Effector memory CD8-positive, alpha-beta T cell (primary cell): Measurements from ENCODE around the gene VEGFC.

Source experiments
- ATAC-seq: fragments of 150-1000 bp; cut with Tn5 transposase; replicated peaks from 2 replicates; pipeline ENCODE4 v1.10.0; 2021; ENCODE audit warnings: mild to moderate bottlenecking, moderate library complexity
- DNase-seq, 3 experiments: peaks; one replicate each; pipeline ENCODE4 v3.0.0; 2021
- H3K27ac Mint-ChIP-seq, 2 donors: one replicate each; pipeline ENCODE4 v1.8.0; 2022; ENCODE audit warnings: mild to moderate bottlenecking in 2 of 2, mixed read lengths in 2 of 2, moderate library complexity in 2 of 2
- H3K27me3 Mint-ChIP-seq, 2 donors: one replicate each; pipeline ENCODE4 v1.8.0; 2022; ENCODE audit warnings: mixed read lengths in 2 of 2
- H3K36me3 Mint-ChIP-seq: one replicate; pipeline ENCODE4 v1.8.0; 2022; ENCODE audit warnings: mild to moderate bottlenecking, moderate library complexity, mixed read lengths; ENCODE audit not compliant: insufficient read depth
- H3K4me1 Mint-ChIP-seq, 2 donors: one replicate each; pipeline ENCODE4 v1.8.0; 2022; ENCODE audit warnings: low read depth in 2 of 2, mixed read lengths in 2 of 2
- H3K4me3 Mint-ChIP-seq, 2 donors: one replicate each; pipeline ENCODE4 v1.8.0; 2022; ENCODE audit warnings: mild to moderate bottlenecking in 2 of 2, mixed read lengths in 2 of 2, moderate library complexity in 2 of 2
- H3K9me3 Mint-ChIP-seq, 2 donors: one replicate each; pipeline ENCODE4 v1.8.0; 2022; ENCODE audit warnings: mixed read lengths in 2 of 2

VEGFC gene

GRCh38 chr4:176790398-176790797, 2.3 kb downstream of the VEGFC start:
- H3K9me3 Mint-ChIP-seq, result peaks cover 0 to 5% of the 10 kb centered on the region in 2 donors
- H3K27ac Mint-ChIP-seq, result no peak overlapping the region
- DNase-seq (no peak), ATAC-seq (no peak)
- peaks cover 0 to 1% of the 10 kb centered on the region in 2 donors for H3K4me1 Mint-ChIP-seq
- peaks cover 31 to 40% of the 10 kb centered on the region in 2 donors for H3K27me3 Mint-ChIP-seq
- H3K4me3 Mint-ChIP-seq, result no peak overlapping the region
- no peaks in the 10 kb centered on the region for H3K36me3 Mint-ChIP-seq

- DNase-seq, result no peak
Observed at GRCh38 chr4:176789955-176790354, 2.8 kb downstream of the VEGFC start.

GRCh38 chr4:176788971-176789370, 3.8 kb downstream of the VEGFC start:
- H3K4me1 Mint-ChIP-seq, result peaks cover 0 to 1% of the 10 kb centered on the region in 2 donors

More at GRCh38 chr4:176789955-176790354, 2.8 kb downstream of the VEGFC start:
- no peak for ATAC-seq
- Mint-ChIP-seq H3K4me1 (peaks cover 0 to 1% of the 10 kb centered on the region in 2 donors), H3K27me3 (peaks cover 31 to 40% of the 10 kb centered on the region in 2 donors), H3K27ac (no peak overlapping the region), H3K9me3 (peaks cover 0 to 3% of the 10 kb centered on the region in 2 donors), H3K36me3 (no peaks in the 10 kb centered on the region), H3K4me3 (no peak overlapping the region)

GRCh38 chr4:176788248-176788647, 4.5 kb downstream of the VEGFC start:
- ATAC-seq, result no peak
- H3K27ac Mint-ChIP-seq, result no peak overlapping the region
- no peaks in the 10 kb centered on the region for H3K36me3 Mint-ChIP-seq
- no peak for DNase-seq
- H3K4me1 Mint-ChIP-seq, result peaks cover 0 to 1% of the 10 kb centered on the region in 2 donors
- H3K9me3 Mint-ChIP-seq, result peaks cover 0 to 1% of the 10 kb centered on the region in 2 donors
- no peak overlapping the region for H3K4me3 Mint-ChIP-seq
- H3K27me3 Mint-ChIP-seq, result peaks cover 17 to 25% of the 10 kb centered on the region in 2 donors

More at GRCh38 chr4:176788971-176789370, 3.8 kb downstream of the VEGFC start:
- Mint-ChIP-seq H3K27ac (no peak overlapping the region), H3K4me3 (no peak overlapping the region), H3K27me3 (peaks cover 25 to 32% of the 10 kb centered on the region in 2 donors), H3K9me3 (peaks cover 0 to 3% of the 10 kb centered on the region in 2 donors), H3K36me3 (no peaks in the 10 kb centered on the region)
- DNase-seq (no peak), ATAC-seq (no peak)

- ATAC-seq (no peak), DNase-seq (no peak)
- Mint-ChIP-seq H3K27ac (no peak overlapping the region), H3K27me3 (no peaks in the 10 kb centered on the region), H3K4me3 (no peak overlapping the region), H3K9me3 (peaks cover 0 to 1% of the 10 kb centered on the region in 2 donors), H3K4me1 (no peaks in the 10 kb centered on the region), H3K36me3 (no peaks in the 10 kb centered on the region)
Observed at GRCh38 chr4:176784816-176785215, 7.9 kb downstream of the VEGFC start.

GRCh38 chr4:176782794-176783193, 9.9 kb downstream of the VEGFC start:
- H3K9me3 Mint-ChIP-seq, result peaks cover 0 to 1% of the 10 kb centered on the region in 2 donors
- H3K27me3 Mint-ChIP-seq, result no peaks in the 10 kb centered on the region
- no peak overlapping the region for H3K27ac Mint-ChIP-seq
- H3K36me3 Mint-ChIP-seq, result no peaks in the 10 kb centered on the region
- no peak for ATAC-seq
- no peak overlapping the region for H3K4me3 Mint-ChIP-seq
- DNase-seq, result no peak
- H3K4me1 Mint-ChIP-seq, result no peaks in the 10 kb centered on the region

- Mint-ChIP-seq H3K4me3 (no peak overlapping the region), H3K4me1 (no peaks in the 10 kb centered on the region), H3K36me3 (no peaks in the 10 kb centered on the region), H3K9me3 (peaks cover 0 to 1% of the 10 kb centered on the region in 2 donors), H3K27me3 (no peaks in the 10 kb centered on the region), H3K27ac (no peak overlapping the region)
- DNase-seq, result no peak
- no peak for ATAC-seq
Observed at GRCh38 chr4:176782191-176782590, 10.5 kb downstream of the VEGFC start.

- H3K9me3 Mint-ChIP-seq, result peaks cover 0 to 1% of the 10 kb centered on the region in 2 donors
- ATAC-seq (no peak), DNase-seq (no peak)
- H3K27me3 Mint-ChIP-seq, result no peaks in the 10 kb centered on the region
- no peaks in the 10 kb centered on the region for H3K36me3 Mint-ChIP-seq
- no peak overlapping the region for H3K27ac Mint-ChIP-seq
- no peak overlapping the region for H3K4me3 Mint-ChIP-seq
- H3K4me1 Mint-ChIP-seq, result no peaks in the 10 kb centered on the region
Observed at GRCh38 chr4:176781739-176782100, 11.0 kb downstream of the VEGFC start.

GRCh38 chr4:176780995-176781738, 11.6 kb downstream of the VEGFC start:
- Mint-ChIP-seq H3K9me3 (no peaks in the 10 kb centered on the region), H3K27ac (no peak overlapping the region), H3K4me3 (no peak overlapping the region), H3K27me3 (no peaks in the 10 kb centered on the region), H3K36me3 (no peaks in the 10 kb centered on the region), H3K4me1 (no peaks in the 10 kb centered on the region)
- DNase-seq (no peak), ATAC-seq (no peak)

- H3K27me3 Mint-ChIP-seq, result no peaks in the 10 kb centered on the region
Observed at GRCh38 chr4:176779421-176779820, 13.3 kb downstream of the VEGFC start.

GRCh38 chr4:176778491-176778890, 14.2 kb downstream of the VEGFC start:
- H3K27ac Mint-ChIP-seq, result no peak overlapping the region
- no peaks in the 10 kb centered on the region for H3K36me3 Mint-ChIP-seq
- no peak overlapping the region for H3K4me3 Mint-ChIP-seq
- H3K9me3 Mint-ChIP-seq, result no peaks in the 10 kb centered on the region
- ATAC-seq (no peak), DNase-seq (no peak)
- no peaks in the 10 kb centered on the region for H3K27me3 Mint-ChIP-seq
- no peaks in the 10 kb centered on the region for H3K4me1 Mint-ChIP-seq

More at GRCh38 chr4:176779421-176779820, 13.3 kb downstream of the VEGFC start:
- no peak for ATAC-seq
- Mint-ChIP-seq H3K4me3 (no peak overlapping the region), H3K9me3 (no peaks in the 10 kb centered on the region), H3K4me1 (no peaks in the 10 kb centered on the region), H3K36me3 (no peaks in the 10 kb centered on the region), H3K27ac (no peak overlapping the region)
- DNase-seq, result no peak

GRCh38 chr4:176778063-176778462, 14.7 kb downstream of the VEGFC start:
- no peaks in the 10 kb centered on the region for H3K4me1 Mint-ChIP-seq
- no peak for DNase-seq
- no peaks in the 10 kb centered on the region for H3K27me3 Mint-ChIP-seq
- no peak overlapping the region for H3K27ac Mint-ChIP-seq
- no peak overlapping the region for H3K4me3 Mint-ChIP-seq
- no peak for ATAC-seq
- no peaks in the 10 kb centered on the region for H3K9me3 Mint-ChIP-seq
- no peaks in the 10 kb centered on the region for H3K36me3 Mint-ChIP-seq

- no peak for DNase-seq
- Mint-ChIP-seq H3K4me3 (no peak overlapping the region), H3K27me3 (no peaks in the 10 kb centered on the region), H3K4me1 (no peaks in the 10 kb centered on the region), H3K27ac (no peak overlapping the region), H3K9me3 (no peaks in the 10 kb centered on the region), H3K36me3 (no peaks in the 10 kb centered on the region)
- ATAC-seq, result no peak
Observed at GRCh38 chr4:176775338-176775737, 17.4 kb downstream of the VEGFC start.

- H3K4me3 Mint-ChIP-seq, result no peak overlapping the region
- H3K27ac Mint-ChIP-seq, result no peak overlapping the region
- no peaks in the 10 kb centered on the region for H3K36me3 Mint-ChIP-seq
- no peaks in the 10 kb centered on the region for H3K27me3 Mint-ChIP-seq
- H3K4me1 Mint-ChIP-seq, result no peaks in the 10 kb centered on the region
- no peak for ATAC-seq
- DNase-seq, result no peak
- no peaks in the 10 kb centered on the region for H3K9me3 Mint-ChIP-seq
Observed at GRCh38 chr4:176774852-176775251, 17.9 kb downstream of the VEGFC start.
